GM19395 (cell line): ENCODE measurements around the gene JOSD2.

Experiments
- ATAC-seq: cut with Tn5 transposase; IDR thresholded peaks from one replicate; pipeline ENCODE4 v1.9.1; 2021; ENCODE audit warnings: mild to moderate bottlenecking, moderate library complexity; ENCODE audit not compliant: unreplicated experiment

Gene JOSD2, protein sequence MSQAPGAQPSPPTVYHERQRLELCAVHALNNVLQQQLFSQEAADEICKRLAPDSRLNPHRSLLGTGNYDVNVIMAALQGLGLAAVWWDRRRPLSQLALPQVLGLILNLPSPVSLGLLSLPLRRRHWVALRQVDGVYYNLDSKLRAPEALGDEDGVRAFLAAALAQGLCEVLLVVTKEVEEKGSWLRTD

DNA sequence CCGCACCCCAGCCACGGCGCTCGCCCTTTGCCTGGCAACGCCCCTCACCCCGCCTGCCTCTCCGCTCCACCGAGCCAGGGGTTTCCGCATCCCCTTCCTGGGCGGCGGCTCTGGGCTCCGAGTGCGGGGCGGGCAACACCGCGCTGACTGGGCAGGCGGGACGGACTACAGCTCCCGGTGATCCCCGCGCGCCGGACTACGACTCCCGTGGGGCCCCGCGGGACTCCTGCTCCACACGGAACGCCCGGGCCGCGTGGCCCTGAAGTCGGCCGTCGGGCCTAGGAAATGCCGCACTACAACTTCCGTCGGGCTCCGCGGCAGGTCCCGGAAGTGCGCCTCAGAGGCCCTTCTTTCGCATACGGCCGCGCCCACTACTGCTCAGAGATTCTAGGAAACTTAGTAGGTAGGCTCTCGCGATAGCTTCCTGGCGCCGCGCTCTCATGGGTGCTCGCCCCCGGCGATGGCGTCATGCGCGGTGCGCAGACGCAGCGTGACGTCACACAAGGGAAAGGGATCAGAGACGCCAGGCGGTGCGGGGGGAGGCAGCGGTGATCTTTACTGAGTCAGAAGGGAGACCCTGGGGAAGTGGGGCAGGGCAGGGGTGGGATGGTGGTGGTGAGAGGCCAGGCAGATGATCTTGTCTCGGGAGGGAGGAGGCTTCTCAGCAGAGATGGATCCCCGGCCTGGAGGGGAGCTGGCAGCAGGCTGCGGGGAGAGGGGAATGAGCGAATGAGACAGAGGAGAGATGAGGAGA lies at the start of gene JOSD2:
TSS of gene JOSD2 (minus strand) at position 123 of the 754 bp plus-strand sequence. CDS start 760 bp downstream, outside the sequence.
- ATAC-seq = peak; percentile 87

DNA sequence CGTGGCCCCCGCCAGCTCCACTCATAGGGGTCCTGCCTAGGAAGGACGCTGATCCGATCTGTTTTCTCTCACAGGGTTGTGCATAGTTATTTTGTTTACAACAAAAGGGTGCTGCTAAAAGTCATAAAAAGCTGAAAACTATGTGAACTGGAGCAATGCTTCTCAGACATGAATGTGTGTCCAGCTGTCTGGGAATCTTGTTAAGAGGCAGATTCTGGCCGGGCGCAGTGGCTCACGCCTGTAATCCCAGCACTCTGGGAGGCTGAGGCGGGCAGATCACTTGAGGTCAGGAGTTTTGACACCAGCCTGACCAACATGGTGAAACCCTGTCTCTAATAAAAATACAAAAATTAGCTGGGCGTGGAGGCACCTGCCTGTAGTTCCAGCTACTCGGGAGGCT lies 48.6 kb upstream of the JOSD2 start:
- no peak for ATAC-seq

DNA sequence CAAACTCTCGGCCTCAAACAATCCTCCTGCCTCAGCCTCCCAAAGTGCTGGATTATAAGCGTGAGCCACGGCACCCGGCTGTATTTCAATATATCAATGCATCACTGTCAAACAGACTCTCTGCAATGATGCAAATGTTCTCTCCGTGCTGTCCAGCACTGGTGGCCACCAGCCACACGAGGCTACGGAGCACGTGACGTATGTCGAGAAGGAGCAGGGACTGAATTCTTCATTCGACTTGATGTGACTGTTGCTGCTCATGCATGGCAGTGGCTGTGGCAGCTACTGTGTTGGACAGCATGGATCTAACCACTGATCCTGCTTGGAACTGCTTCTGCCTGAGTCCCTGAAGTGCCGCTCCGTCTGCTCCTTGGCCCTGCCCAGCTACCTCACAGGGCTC lies 47.5 kb upstream of the JOSD2 start:
- ATAC-seq = no peak

DNA sequence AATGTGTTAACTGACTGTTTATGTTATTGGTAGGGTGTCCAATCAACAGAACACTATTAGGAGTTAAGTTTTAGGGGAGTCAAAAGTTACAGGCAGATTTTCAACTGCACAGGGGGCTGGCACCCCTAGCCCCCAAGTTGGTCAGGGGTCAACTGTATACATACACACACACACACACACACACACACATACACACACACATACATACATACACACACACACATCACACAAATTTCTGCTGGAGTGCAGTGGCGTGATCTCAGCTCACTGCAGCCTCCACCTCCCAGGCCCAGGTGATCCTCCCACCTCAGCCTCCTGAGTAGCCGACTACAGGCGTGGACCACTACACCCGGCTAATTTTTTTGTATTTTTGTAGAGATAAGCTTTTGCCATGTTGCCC lies 47.0 kb upstream of the JOSD2 start:
- no peak for ATAC-seq

DNA sequence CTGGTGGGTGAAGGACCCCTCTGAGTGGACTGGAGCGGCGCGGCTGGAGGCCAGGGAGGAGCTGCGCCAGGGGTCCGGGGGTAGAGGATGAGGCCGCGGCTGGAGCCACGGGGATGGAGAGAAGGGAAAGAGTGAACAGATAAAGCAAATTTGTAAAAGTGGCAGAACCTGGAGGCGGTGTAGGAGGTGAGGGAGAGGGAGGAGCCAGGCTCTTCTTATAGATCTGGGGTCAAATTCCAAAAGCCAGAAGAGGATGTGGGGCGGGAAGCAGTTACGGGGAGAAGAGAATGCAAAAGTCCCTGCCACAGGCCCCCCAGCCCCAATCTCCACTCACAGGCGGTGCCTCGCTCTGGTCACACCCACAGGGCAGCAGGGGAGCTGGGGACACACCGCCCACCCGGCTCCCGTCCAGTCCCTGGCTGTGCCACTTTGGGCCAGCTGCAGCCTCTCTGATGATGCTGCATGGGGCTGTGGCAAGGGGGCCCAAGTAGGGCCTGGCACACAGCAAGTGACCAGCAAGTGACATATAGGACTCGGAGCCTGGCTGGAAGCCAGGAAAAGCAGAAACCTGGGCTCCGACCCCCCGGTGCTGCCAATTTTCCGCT lies 46.1 kb upstream of the JOSD2 start:
- no peak for ATAC-seq

DNA sequence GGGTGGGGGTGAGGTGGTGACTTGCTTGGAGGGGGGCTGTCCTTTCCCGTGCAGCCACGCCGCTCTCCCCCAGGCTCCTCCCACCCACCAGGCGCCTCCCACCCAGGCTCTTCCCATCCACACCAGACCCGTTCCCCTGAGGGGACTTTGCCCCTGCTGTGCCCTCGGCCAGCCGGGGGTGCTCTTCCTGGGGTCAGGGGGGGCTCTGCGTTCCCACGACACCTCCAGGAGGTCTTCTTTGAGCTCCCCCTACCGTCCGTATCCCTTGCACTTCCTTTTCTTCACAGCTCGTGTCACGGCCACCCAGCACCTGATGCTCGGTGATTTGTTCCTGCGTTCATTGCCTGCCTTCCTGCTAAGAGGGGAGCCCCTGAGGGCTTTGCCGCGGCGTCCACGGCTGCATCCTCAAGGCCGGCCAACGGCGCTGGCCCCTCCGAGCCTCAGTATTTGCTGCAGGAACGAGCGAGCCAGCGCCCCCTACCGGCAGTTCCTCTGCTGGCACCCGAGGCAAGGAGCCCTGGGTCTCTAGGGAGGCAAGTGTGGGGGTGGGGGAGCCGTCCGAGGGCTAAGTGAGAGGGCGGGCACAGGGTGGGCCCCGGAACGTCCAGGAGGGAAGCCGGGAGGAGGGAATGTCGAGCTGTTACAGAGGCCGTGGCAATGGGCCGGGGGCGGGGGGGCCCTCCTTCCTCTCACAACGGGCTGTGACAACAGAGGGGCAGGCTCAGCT lies 45.5 kb upstream of the JOSD2 start:
- ATAC-seq = no peak

DNA sequence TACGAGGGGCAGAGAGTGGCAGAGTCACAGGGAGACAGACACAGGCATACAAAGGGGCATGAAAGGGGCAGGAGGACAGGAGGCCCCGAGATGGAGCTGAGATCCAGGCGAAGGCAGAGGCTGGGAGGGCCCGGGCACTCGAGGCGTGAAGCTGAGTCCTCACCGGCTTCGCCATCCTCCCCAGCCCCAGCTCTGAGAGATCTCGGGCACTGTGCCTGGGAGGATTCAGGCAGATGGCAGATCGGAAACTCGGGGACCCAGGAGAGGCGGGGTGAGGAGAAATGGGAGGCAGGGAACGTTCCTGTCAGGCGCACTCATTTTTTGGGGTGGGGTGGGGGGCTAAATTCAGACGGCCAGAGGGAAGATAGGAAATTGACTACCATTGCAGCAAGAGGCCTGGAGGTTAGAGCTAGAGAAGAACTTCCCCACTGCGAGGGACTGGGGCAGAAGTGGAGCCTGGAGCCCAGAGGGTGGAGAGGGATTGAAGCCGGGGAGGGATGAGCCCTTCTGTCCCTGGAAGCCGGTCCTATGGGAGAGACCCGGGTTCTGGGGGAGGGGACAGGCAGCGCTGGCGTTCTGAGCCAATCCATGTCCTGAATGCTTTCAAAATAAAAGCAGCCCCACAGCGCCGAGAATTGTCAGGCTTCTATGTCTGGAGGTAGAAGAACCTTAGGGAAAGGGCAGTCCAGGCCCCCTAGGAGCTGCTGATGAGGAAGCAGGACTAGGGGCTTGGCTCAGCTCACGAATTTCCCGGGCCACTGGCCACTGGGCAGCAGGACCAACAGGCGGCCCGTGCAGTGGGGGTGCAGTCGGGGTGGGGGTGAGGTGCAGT lies 44.7 kb upstream of the JOSD2 start:
- no peak for ATAC-seq

DNA sequence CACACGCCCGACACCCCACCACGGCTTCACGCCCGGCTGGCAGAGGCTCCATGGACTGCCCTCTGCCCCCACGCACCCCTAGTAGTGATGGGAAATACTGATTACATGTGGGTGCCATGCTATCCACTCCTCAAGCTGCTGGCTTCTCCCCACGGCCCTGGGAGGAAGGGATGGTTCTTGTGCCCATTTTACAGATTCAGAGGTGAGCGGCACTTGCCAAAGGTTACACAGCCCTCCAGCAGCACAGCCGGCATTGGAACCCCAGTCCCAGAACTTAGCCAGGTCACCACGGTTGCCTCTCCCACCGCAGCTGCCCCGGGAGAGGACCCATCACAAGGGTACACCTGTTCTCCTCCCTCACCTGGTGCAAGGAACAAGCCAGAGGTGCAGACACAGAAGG lies 44.0 kb upstream of the JOSD2 start:
- no peak for ATAC-seq

DNA sequence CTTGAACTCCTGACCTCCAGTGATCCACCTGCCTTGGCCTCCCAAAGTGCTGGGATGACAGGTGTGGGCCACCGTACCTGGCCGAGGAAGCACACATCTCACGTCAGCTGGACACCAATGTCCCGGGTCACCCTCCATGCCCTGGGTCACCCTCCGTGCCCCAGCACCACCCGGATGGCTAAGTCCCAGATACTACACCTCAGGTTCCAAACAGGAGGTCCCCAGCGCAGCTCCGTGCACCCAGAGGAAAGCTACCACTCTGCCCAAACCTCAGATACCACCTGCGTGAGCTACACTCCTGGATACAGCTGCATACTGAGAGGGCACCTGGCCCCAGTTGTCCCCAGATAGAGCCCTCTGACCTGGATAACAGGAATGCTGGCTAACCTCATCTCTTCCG lies 43.2 kb upstream of the JOSD2 start:
- ATAC-seq = no peak

DNA sequence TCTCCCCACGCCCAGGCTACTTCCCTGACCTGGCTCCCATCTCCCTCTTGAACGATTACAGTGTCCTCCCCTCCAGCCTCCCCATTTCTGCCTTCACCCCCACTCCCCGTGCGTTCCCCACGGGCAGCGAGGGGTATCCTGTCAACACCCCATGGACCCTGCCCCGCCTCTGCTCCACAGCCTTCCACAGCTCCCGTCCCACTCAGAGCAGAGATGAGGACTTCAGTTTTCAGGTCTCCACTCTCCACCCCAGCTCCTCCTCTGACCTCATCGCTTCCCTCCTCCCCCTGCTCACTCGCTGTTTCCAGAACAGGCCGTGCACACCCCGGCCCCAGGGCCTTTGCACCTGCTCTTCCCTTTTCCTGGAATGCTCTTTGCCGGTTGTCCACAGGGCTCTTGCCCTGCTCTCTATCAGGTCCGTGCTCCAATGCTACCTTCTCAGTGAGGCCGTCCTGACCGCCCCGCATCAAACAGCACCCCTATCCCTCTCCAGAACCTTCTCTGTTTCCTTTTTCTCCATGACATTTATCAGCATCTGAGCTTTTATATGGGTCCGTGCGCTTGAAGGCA lies 42.2 kb upstream of the JOSD2 start:
- no peak for ATAC-seq

DNA sequence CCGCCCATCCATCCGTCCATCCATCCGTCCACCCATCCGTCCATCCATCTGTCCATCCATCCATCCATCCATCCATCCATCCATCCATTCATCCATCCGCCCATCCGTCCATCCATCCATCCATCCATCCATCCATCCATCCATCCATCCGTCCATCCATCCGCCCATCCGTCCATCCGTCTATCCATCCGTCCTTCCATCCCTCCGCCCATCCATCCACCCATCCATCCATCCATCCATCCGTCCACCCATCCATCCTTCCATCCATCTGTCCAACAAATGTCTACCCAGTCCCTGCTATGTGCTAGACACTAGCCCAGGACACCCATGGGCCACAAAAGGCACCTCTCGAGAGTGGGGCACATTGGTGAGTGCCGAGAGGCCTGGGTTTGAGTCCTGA lies 41.5 kb upstream of the JOSD2 start:
- ATAC-seq = no peak

DNA sequence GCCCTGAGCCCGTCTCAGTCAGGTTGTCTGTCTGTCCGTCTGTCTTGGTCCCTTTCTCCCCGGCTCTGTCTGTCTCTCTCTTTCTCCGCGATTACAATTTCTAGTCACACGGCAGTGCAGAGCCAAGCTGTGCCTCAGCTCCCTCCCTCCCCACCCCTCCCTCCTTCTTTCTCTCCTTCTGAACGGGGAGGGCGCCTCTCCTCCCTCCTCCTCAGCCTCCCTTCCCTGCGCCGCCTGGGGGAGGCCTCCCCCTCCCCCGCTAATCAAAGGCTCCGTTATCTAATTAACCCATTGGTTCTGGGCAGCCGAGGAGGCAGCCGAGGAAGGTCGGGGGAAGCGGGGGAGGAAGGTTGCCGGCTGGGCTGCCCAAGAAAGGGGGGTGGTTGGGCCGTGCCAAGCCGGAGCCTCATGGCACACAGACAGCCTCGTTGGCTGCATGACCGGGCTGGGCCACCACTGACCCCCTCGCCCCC lies 40.8 kb upstream of the JOSD2 start:
- ATAC-seq = no peak

DNA sequence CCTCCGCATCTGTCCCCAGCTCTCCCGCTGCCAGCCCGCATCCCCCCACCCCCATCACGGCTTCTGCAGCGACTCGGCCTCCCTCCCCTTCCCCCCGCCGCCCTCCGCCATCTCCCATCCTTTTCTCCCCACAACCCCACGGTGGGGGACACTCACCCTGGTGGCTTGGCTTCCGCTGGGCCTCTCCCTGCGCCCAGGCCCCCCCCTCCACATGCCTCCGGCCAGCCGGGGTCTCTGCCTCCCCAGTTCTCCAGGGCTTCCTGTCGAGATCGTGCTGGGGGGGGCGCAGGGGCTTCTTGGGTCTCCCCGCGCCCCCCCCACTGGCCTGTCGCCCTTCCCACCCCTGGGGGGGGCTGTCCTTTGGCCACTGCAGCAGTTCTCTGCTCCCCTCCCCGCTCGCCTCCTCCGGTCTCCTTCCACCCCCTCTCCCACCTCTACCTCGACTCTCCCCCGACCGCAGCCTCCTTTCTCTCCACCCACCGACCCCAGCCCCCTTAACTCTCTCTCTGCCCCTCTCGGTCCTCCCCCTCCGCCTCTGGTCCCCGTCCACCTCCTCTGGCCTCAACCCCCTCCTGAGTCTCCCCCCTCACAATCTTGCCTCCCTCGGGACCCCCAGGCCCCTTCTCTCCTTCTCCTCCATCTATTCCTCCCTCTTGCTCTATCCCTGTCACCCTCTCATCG lies 40.2 kb upstream of the JOSD2 start:
- ATAC-seq = no peak

DNA sequence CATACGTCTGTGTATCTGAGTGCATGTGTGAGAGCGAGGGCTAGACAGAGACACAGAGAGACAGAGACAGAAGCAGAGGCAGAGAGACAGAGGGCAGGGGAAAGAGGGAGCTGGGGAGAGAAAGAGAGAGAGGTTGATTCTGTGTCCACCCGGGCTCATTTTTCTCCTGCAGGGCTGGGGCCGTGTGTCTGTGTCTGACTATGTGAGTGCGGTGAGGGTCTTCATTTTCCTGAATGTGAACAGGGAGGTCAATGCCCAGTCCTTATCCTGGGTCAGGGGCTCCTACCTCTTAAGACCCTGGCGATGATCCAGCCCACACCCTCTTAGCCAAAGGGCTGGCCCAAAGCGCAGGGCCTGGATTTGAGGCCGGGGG lies 39.6 kb upstream of the JOSD2 start:
- no peak for ATAC-seq

DNA sequence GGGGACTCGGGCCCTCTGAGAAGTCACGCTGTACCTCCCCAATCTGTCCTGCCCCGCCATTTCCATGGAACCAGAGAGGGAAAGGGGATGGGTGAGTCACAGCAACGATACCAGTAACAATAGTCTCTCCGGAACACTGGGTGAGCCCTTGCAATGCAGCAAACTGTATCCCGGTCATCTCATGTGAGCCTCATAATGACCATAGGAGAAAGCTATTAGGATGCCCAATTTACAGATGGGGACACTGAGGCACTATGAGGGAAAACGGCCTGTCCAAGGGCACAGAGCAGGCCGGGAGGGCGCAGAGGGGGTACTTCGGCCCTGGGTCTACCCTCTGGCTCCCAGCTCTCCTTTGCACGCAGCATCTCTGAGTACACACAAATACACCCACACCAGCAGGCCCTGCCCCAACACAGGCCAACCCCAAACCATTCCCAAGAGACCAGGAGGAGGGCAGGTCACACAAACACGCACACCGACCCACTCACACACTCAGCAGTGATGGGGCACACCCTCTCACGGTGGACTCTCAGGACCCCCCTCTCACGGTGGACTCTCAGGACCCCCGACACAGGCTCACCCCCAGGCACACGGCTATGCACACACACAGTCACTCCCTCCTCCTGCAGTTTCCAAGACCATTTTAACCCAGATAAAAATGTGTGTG lies 39.1 kb upstream of the JOSD2 start:
- ATAC-seq = no peak

DNA sequence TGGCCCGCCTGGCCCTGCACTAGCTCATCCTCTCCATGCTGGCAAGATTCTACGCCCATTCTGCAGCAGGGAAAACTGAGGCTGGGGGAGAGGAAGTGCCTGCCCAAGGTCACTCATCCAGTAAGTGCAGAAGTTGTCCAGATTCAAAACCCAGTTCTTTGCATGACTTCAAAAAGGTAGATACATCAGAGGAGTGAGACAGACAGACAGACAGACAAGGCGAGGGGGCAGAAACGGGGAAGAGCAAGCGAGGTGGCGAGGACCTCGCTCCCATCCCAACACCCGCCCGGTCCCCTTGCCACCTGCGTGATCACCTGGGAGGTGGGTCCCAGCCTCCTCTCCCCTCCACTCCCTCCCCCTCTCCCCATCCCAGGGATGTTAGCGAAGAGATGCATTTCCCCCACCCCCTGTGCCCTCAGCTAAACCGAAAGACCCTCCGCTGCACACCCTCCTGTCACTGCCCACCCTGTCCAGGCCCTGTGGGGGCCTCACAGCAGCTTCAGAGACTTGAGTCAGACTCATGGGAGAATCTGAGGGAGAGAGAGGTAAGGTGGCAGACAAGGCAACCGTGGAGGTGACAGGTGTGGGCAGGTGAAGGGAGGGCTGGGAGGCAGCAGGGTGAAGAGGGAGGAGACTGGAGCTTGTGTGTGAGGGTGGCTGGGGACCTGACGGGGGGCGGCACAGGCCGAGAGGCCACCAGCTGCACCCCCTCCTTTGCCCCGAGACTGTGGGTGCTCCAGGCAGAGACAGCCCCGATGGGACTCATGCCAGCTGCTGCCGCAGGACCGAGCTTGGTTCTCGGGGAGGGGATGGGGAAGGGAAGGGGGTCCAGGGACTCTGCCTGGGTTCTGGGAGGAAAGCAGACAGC lies 38.3 kb upstream of the JOSD2 start:
- no peak for ATAC-seq

DNA sequence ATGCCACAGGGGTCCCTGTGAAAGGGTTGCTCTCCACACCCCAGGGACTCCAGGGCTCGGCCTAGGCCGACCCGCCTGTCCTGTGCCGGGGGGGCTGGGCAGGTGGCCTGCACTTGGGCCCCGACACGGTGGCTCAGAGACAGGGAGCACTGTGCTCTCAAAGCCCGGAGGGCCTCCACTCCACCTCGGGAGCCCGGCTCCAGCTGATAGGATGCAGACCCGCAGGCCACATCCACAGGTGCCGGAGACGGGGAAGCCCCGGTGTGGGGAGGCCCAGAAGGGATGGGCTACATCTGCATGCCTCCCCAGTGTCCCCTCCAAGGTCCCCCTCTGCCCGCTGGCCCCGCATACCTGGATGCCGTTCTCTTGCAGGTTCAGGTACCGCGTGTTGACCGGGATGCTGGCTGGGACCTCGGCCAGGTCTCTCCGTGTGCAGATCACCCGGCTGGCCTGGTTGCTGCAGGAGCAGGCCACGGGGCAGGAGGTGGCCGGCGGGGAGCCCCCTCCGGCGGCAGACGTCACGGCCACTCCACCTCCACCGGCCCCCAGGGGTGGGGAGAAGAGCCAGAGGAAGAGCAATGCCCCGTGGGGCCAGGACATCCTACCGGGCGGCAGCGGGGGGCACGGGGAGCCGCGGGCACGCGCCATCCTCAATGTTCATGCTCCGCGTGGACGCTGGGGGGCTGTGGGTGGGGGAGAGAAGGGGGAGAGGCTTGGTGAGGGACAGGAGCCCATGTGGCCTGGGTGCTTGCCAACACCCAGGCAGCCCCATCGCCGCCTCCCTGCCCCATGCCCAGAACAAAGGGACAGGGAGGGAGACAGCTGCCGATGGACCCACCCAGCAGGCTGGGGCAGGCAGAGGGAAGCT lies 37.4 kb upstream of the JOSD2 start:
- no peak for ATAC-seq
